Measurements from ENCODE around the gene KRT85.

The KRT85 gene

DNA sequence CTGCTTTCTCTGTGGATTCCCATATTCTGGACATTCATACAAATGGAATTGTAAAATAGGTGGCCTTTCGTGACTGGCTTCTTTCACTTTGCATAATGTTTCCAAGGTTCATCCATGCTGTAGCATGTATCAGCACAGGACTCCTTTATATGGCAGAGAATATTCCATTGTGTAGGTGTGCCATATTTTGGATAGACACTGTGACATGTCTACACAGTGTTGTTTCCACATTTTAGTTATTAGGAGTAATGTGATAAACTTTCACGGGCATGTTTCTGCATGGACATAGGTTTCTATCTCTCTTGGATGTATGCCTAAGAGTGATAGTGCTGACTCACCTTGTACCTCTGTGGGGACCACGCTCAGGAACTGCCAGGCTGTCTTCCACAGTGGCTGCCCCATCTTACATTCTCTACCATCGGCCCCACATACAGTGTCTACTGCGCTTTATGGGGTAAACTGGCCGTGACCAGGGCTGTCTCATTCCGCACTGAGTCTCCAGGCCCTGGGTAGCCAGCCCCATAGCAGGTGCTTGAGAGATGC, 25.3 kb upstream of the KRT85 start:
- no peak for DNase-seq

- DNase-seq: no peak
Measured at GRCh38 chr12:52391618-52392002, 24.3 kb upstream of the KRT85 start.

DNA sequence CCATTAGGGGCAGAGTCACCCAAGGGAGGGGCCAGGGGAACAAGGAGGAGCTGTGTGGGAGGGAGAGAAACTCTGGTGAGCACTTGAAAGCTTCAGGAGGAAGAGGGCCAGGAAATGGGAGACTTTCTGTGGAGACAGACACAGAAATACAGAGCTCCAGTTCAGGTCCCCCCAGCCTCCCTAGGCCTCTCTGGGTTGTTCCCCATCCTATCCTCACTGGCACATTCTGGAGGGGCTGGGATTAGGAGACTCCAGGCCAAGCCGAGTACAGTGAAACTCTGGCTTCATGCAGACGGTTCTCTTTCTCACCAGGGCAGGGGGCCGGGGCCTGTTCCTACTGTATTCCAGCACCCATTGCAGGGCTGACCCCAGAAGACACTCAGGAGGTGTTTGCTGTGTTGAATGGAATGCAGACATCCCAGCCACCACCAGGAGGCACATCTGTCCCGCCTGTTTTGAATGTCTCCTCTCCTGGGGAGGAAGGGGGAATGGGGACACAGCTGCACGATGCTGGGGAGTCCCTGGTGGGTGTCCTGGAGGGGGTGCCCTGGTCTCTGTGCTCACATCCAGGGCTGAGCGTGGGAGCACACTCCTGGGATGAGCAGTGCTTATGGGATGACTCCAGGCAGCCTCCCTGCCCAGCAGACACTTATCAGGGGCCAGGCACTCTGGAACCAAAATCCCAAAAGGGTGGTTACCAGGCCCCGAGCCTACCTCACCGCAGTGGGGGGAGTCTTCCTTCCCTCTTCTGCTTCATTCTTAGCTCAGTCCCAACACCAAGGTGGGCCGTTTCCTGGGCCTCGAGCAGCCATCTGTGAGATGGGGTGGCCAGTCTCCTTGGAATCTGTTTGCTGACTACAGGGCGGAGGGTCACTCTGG, 23.7 kb upstream of the KRT85 start:
- no peak for DNase-seq

GRCh38 chr12:52389313-52390207, 22.3 kb upstream of the KRT85 start:
- no peak for DNase-seq

DNA sequence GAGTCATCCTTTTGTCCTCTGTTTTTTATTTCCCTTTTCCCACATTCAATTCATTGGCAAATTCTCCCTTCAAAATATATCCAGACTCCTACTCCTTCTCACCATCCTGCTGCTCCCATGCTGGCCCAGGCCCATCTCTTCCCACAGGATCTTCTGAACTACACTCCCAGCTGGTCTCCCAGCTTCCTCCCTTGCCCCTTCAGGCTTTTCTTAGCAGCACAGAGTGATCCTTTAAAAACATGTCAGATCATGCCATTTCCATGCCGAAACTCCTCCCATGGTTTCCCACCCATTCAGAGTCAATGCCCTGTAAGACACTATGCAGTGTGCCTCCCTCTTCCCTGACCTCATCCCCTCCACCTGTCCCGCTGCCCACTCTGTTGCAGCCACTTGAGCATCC, 20.6 kb upstream of the KRT85 start:
- DNase-seq: no peak

DNA sequence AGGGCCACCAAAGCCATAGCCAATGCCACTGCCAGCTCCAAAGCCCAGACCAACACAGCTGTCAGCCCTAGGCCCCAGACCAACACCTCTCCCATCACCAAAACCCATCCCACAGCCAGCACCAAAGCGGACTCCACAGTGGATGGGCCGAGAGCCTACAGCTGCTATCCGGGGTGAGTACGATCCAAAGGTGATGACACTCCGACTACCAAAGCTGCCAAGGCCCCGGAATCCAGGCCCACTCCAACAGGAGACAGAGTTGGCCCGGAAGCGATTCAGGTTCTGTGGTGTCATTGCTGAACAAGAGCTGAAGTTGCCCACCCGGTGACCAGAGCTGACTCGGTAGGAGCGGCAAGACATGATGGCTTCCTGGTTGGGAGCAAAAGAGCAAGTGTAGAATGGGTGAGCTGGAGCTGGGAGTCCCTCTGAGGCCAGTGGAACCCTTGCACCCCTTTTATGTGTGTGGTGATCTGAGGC, 18.0 kb upstream of the KRT85 start, which contains the start of gene KRT84:
KRT84 (minus strand) TSS at position 427 of the 477 bp plus-strand sequence; CDS start at position 360, 67 bp downstream.
- DNase-seq: no peak

- no peak for DNase-seq
Measured at GRCh38 chr12:52383331-52383730, 16.1 kb upstream of the KRT85 start.

- no peak for DNase-seq
Measured at GRCh38 chr12:52382854-52383253, 15.6 kb upstream of the KRT85 start.

GRCh38 chr12:52381206-52381605, 13.9 kb upstream of the KRT85 start:
- DNase-seq: no peak

DNA sequence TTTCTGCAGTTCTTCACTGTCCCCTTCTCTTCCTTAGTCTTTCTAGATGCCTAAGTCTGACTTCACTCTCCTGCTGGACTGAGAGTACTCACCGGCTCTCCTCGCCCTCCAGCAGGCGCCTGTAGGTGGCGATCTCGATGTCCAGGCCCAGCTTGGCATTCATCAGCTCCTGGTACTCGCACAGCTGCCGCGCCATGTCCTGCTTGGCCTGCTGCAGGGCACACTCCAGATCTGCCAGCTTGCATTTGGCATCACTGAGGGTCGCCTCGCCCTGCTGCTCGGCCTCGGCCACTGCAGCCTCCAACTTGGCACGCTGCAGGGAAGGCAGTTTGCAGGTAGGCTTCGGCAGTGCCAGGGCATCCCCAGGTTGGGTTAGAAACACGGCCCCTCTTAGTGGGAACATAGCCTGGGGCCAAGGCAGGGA, 13.0 kb upstream of the KRT85 start:
- DNase-seq: no peak

DNA sequence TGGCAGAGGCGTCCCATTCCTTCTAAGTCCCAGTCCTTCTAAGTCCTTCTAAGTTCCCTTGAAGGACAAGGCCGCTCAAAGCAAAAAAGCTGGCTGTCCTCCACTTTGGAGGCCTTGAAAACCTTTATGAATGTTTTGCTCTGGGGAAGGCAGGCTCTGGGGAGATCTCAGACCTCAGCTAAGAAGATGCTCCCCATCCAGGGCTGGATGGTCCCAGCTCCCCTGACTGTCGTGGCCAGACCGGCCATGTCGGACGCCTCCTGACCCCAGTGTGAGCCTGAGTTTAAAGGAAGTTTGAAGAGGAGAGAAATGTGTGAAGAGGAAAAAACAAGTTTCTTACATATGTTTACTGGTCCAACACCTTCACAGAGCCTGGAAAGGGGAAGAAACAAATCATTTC, 12.3 kb upstream of the KRT85 start:
- no peak for DNase-seq

- no peak for DNase-seq
Measured at GRCh38 chr12:52378091-52378490, 10.8 kb upstream of the KRT85 start.

GRCh38 chr12:52377266-52377665, 10.0 kb upstream of the KRT85 start:
- DNase-seq: no peak

GRCh38 chr12:52372216-52373154, 5.2 kb upstream of the KRT85 start:
- DNase-seq: peak; percentile 54

DNA sequence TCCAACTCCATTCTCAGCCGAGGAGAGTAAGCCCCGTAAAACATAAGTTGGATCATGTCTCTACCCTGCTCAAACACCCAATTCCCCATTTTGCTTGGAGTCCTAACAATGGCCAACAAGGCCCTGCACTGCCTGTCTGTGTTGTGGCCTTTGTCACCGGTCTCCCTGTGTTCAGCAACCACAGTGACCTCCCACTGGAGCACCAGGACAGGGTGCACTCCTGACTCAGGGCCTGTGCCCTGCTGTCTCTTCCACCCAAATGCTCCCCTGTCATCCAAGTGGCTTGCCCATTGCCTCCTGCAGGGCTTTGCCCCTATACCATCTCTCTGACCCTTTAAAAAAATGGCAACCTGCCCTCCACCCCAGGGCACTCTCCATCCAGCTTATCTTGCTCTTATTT, 4.4 kb upstream of the KRT85 start:
- DNase-seq: no peak

DNA sequence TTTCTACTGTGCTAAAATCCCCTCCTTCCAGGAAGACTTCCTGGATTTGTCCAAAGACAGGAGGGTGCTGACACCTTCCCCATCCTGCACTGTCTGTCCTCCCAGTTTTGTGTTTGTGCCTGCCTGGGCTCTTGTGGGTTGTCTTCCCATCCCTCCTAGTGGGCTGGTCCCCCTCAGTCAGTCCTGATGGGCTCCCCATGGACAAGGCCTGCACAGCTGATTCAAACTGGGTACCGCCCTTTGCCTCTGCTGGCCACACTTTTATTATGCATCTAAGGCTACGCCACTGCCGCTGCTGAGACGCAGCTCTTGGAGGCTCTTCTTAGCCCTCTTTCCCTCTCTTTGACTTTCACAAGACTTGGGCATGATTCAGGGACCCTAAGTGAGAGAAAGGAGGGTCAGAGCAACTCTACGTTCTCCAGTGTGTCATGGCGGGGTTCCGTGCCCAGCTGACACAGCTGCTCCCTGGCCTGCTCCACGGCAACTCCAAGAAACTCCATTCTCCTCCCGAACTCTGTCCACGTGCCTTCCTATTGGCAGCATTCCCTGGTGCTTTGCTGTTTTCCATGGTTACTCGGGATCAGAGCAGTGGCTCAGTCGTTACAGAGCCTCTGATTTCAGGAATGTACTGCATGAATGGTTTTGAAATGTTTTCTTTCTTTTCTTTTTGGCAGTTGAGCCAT, 3.8 kb upstream of the KRT85 start:
- no peak for DNase-seq

DNA sequence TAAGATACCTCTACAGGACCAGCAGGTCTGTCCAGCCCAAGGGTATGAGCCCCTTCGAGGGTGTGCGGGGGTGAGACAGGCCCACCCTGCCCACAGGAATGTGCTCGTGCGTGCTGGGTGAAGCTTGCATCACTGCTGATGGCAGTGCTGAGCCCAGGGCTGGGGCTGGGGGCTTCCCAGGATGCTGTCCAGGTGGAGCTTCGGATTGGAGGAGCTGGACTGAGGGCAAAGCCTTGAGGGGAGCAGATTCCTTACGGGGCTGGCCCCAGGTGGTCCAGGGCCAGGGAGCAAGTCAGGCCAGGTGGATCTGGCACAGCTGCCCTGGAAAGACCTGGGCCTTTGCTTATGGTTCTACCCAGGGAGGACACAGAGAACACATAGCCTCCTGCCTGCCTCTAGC, 2.5 kb upstream of the KRT85 start:
- DNase-seq: no peak

- DNase-seq: no peak
Measured at GRCh38 chr12:52369211-52369610, 1.9 kb upstream of the KRT85 start.

- no peak for DNase-seq
Measured at GRCh38 chr12:52368508-52368907, 1.2 kb upstream of the KRT85 start.

GRCh38 chr12:52367876-52368275, 595 bp upstream of the KRT85 start:
- DNase-seq: no peak

DNA sequence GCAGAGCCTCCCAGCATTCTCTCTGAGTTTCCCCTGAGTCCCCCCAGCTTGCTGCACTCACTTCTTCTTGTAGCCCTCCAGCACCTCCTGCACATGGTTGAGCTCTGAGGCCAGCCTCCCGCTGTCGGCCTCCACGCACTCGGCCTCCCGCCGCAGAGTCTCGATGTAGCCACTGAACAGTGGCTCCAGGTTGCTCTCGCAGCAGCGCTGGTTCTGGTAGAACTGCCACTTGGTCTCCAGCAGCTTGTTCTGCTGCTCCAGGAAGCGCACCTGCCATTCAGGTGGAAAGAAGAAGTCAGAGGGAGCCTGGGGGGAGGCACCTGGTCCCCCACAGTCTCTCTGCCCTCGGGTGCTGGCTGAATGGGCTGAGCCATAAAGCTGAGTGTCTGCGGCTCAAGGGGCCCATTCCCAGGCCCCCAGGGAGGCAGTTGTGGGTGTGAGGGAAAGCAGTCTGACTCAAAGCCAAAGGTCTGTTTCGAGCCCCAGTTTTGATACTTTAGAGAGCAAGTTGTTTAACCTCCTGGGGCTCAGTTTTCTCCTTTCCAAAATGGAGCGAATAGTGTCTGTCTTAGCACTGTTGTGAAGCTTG, 2.3 kb downstream of the KRT85 start:
- no peak for DNase-seq
